ENCODE measurements around the gene ERGIC1. TPM values are rescaled to one million over a fixed set of nuclear protein-coding genes. Genes with fewer than 3 reads are reported as not detected.

Gene ERGIC1
- polyA plus RNA-seq, 1 donor from 2014 or later: 59.1 TPM

GRCh38 chr5:172848419-172848818 lies 14.4 kb downstream of the ERGIC1 start:
- H3K27ac ChIP-seq (ENCODE audit: low read length): no peak overlapping the region
- no peaks in the 10 kb centered on the region for H3K27me3 ChIP-seq (ENCODE audit: insufficient read depth, low read depth, low read length)
- H3F3A ChIP-seq (ENCODE audit: insufficient read depth, low read length, poor library complexity, severe bottlenecking): no peaks in the 10 kb centered on the region
- no peak overlapping the region for H3K4me2 ChIP-seq (ENCODE audit: low read length)
- H3K36me3 ChIP-seq (ENCODE audit: insufficient read depth, low read length): no peaks in the 10 kb centered on the region
- H3K4me3 ChIP-seq (ENCODE audit: low read length): no peak overlapping the region
- H4K20me1 ChIP-seq (ENCODE audit: insufficient read depth): no peaks in the 10 kb centered on the region
- no peak overlapping the region for H3K9ac ChIP-seq (ENCODE audit: low read length)
- H2AFZ ChIP-seq (ENCODE audit: low read depth, low read length): no peak overlapping the region
- TF ChIP-seq POLR2AphosphoS5 (IDR thresholded peaks at IDR 0.05) (no peak), REST (IDR thresholded peaks at IDR 0.05; ENCODE audit: borderline replicate concordance) (no peak)
- H3K9me2 ChIP-seq (ENCODE audit: insufficient read depth, low read length): no peaks in the 10 kb centered on the region
- no peaks in the 10 kb centered on the region for H3K9me3 ChIP-seq (ENCODE audit: low read length)
- H3K79me2 ChIP-seq (replicated peaks; ENCODE audit: insufficient read depth, low read length): peaks cover 3% of the 10 kb centered on the region

- H4K20me1 ChIP-seq (ENCODE audit: insufficient read depth): no peaks in the 10 kb centered on the region
- no peaks in the 10 kb centered on the region for H3K36me3 ChIP-seq (ENCODE audit: insufficient read depth, low read length)
- H3K9me3 ChIP-seq (ENCODE audit: low read length): no peaks in the 10 kb centered on the region
- no peaks in the 10 kb centered on the region for H3F3A ChIP-seq (ENCODE audit: insufficient read depth, low read length, poor library complexity, severe bottlenecking)
- no peak for TF ChIP-seq EP300 (conservative IDR thresholded peaks at IDR 0.05; ENCODE audit: poor library complexity, severe bottlenecking)
- no peak for TF ChIP-seq EZH2 (IDR thresholded peaks at IDR 0.05; ENCODE audit: borderline replicate concordance, insufficient read depth, low read length, poor library complexity, severe bottlenecking)
- TF ChIP-seq POLR2AphosphoS5 (IDR thresholded peaks at IDR 0.05): no peak
- no peak for TF ChIP-seq RAD21 (conservative IDR thresholded peaks at IDR 0.05)
- TF ChIP-seq TAF1 (IDR thresholded peaks at IDR 0.05; ENCODE audit: low read depth): no peak
- TF ChIP-seq MXI1 (conservative IDR thresholded peaks at IDR 0.05; ENCODE audit: poor library complexity, severe bottlenecking): no peak
- no peak for TF ChIP-seq SMC3 (conservative IDR thresholded peaks at IDR 0.05; ENCODE audit: poor library complexity)
- no peak for TF ChIP-seq REST (IDR thresholded peaks at IDR 0.05; ENCODE audit: borderline replicate concordance)
- TF ChIP-seq CTCF (IDR thresholded peaks at IDR 0.05; ENCODE audit: poor library complexity, severe bottlenecking): no peak
- H3K27me3 ChIP-seq (ENCODE audit: insufficient read depth, low read depth, low read length): no peaks in the 10 kb centered on the region
- H3K4me3 ChIP-seq (ENCODE audit: low read length): no peak overlapping the region
- H3K4me2 ChIP-seq (ENCODE audit: low read length): no peak overlapping the region
- no peaks in the 10 kb centered on the region for H3K79me2 ChIP-seq (replicated peaks; ENCODE audit: insufficient read depth, low read length)
- H3K9me2 ChIP-seq (ENCODE audit: insufficient read depth, low read length): no peaks in the 10 kb centered on the region
- no peak overlapping the region for H3K27ac ChIP-seq (ENCODE audit: low read length)
- H2AFZ ChIP-seq (ENCODE audit: low read depth, low read length): no peak overlapping the region
- no peak overlapping the region for H3K9ac ChIP-seq (ENCODE audit: low read length)
Measured at GRCh38 chr5:172849606-172850453, 15.8 kb downstream of the ERGIC1 start.
